Loucy (cell line): ENCODE results near the gene ABCC9.
"Not testable (repeated sequence)": the region's sequence is repeated elsewhere in the genome, so short reads cannot be mapped to it uniquely, and the experiment has no call there.

ENCODE experiments used
- EZH2phosphoT487 ChIP-seq: fragments of 200-600 bp; IDR thresholded peaks from 2 replicates; pipeline ENCODE4 v1.6.1; 2018; ENCODE audit warnings: antibody characterized with exemption, mild to moderate bottlenecking, moderate library complexity, borderline replicate concordance
- TF ChIP-seq, protein P1 (sequence below): fragments of 200-600 bp; sonication (generic); conservative IDR thresholded peaks from 2 replicates; pipeline ENCODE4 v1.5.1; 2014; ENCODE audit warnings: mild to moderate bottlenecking, antibody characterized with exemption, low read length

DNA sequence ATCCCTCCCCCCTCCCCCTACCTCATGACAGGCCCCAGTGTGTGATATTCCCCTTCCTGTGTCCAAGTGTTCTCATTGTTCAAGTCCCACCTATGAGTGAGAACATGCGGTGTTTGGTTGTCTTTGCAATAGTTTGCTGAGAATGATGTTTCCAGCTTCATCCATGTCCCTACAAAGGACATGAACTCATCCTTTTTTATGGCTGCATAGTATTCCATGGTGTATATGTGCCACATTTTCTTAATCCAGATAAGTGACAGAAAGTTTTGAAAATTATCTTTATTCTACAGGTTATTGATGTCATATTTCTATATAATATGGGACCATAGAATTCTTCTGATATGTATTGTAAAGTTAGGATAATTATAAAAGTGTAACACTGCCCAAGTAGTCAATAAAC lies 11.3 kb downstream of the ABCC9 start:
- not testable (repeated sequence) for TF ChIP-seq EZH2phosphoT487
- TF ChIP-seq, protein P1, sequence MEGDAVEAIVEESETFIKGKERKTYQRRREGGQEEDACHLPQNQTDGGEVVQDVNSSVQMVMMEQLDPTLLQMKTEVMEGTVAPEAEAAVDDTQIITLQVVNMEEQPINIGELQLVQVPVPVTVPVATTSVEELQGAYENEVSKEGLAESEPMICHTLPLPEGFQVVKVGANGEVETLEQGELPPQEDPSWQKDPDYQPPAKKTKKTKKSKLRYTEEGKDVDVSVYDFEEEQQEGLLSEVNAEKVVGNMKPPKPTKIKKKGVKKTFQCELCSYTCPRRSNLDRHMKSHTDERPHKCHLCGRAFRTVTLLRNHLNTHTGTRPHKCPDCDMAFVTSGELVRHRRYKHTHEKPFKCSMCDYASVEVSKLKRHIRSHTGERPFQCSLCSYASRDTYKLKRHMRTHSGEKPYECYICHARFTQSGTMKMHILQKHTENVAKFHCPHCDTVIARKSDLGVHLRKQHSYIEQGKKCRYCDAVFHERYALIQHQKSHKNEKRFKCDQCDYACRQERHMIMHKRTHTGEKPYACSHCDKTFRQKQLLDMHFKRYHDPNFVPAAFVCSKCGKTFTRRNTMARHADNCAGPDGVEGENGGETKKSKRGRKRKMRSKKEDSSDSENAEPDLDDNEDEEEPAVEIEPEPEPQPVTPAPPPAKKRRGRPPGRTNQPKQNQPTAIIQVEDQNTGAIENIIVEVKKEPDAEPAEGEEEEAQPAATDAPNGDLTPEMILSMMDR: not testable (repeated sequence)
